ENCODE data around the gene HRH1.
"Not testable (repeated sequence)": the region's sequence is repeated elsewhere in the genome, so short reads cannot be mapped to it uniquely, and the experiment has no call there.

Gene HRH1

GRCh38 chr3:11251807-11252176, 97.5 kb downstream of the HRH1 start:
- Histone ChIP-seq H3K4me2 (ENCODE audit: low read depth, low read length) (no peak overlapping the region), H3K4me1 (ENCODE audit: low read length) (no peaks in the 10 kb centered on the region), H3K79me2 (ENCODE audit: low read length) (no peaks in the 10 kb centered on the region), H3K9ac (ENCODE audit: low read length) (no peak overlapping the region), H3K4me3 (ENCODE audit: low read length) (no peak overlapping the region), H3F3A (ENCODE audit: insufficient read depth, low read length) (no peaks in the 10 kb centered on the region), H3K36me3 (replicated peaks; ENCODE audit: insufficient read depth, low read length) (no peaks in the 10 kb centered on the region), H3K27ac (ENCODE audit: low read length) (no peak overlapping the region), H3K9me2 (replicated peaks; ENCODE audit: insufficient read depth, low read length) (no peaks in the 10 kb centered on the region), H3K27me3 (replicated peaks; ENCODE audit: insufficient read depth, low read length) (peaks cover 4% of the 10 kb centered on the region; the same call in 1 of the 2 replicates), H3K9me3 (replicated peaks; ENCODE audit: insufficient read depth, low read length) (no peaks in the 10 kb centered on the region), H2AFZ (ENCODE audit: low read length) (no peak overlapping the region), H4K20me1 (ENCODE audit: insufficient read depth, low read length) (no peaks in the 10 kb centered on the region)
- TF ChIP-seq EZH2phosphoT487 (IDR thresholded peaks at IDR 0.05; ENCODE audit: low read length) = no peak
- TF ChIP-seq EZH2 (optimal IDR thresholded peaks at IDR 0.05; ENCODE audit: low read depth, low read length) = no peak
- TF ChIP-seq CTCF (IDR thresholded peaks at IDR 0.05; ENCODE audit: low read length) = no peak
- no peak for DNase-seq

GRCh38 chr3:11254876-11255275, 100.6 kb downstream of the HRH1 start:
- Histone ChIP-seq H3K4me3 (ENCODE audit: low read length) (no peak overlapping the region), H3K9me3 (replicated peaks; ENCODE audit: insufficient read depth, low read length) (no peaks in the 10 kb centered on the region)
- no peak for TF ChIP-seq EZH2 (optimal IDR thresholded peaks at IDR 0.05; ENCODE audit: low read depth, low read length)
- no peak for TF ChIP-seq EZH2phosphoT487 (IDR thresholded peaks at IDR 0.05; ENCODE audit: low read length)
- no peak for TF ChIP-seq CTCF (IDR thresholded peaks at IDR 0.05; ENCODE audit: low read length)

GRCh38 chr3:11255537-11255936, 101.2 kb downstream of the HRH1 start:
- H3K27me3 ChIP-seq (replicated peaks; ENCODE audit: insufficient read depth, low read length); H3K4me3 ChIP-seq (ENCODE audit: low read length); H4K20me1 ChIP-seq (ENCODE audit: insufficient read depth, low read length); H3K9me2 ChIP-seq (replicated peaks; ENCODE audit: insufficient read depth, low read length); H3K4me1 ChIP-seq (ENCODE audit: low read length); H3K79me2 ChIP-seq (ENCODE audit: low read length); H3K27ac ChIP-seq (ENCODE audit: low read length); H2AFZ ChIP-seq (ENCODE audit: low read length); H3K9ac ChIP-seq (ENCODE audit: low read length); H3K9me3 ChIP-seq (replicated peaks; ENCODE audit: insufficient read depth, low read length); H3K36me3 ChIP-seq (replicated peaks; ENCODE audit: insufficient read depth, low read length); DNase-seq; H3K4me2 ChIP-seq (ENCODE audit: low read depth, low read length); H3F3A ChIP-seq (ENCODE audit: insufficient read depth, low read length): not testable (repeated sequence)

More at GRCh38 chr3:11254876-11255275, 100.6 kb downstream of the HRH1 start:
- H3K27me3 ChIP-seq (replicated peaks; ENCODE audit: insufficient read depth, low read length) = peaks cover 4% of the 10 kb centered on the region; the same call in 1 of the 2 replicates
- no peaks in the 10 kb centered on the region for H4K20me1 ChIP-seq (ENCODE audit: insufficient read depth, low read length)
- H3K4me1 ChIP-seq (ENCODE audit: low read length) = no peaks in the 10 kb centered on the region
- no peaks in the 10 kb centered on the region for H3K36me3 ChIP-seq (replicated peaks; ENCODE audit: insufficient read depth, low read length)
- H3K9ac ChIP-seq (ENCODE audit: low read length) = no peak overlapping the region
- no peak overlapping the region for H3K4me2 ChIP-seq (ENCODE audit: low read depth, low read length)
- H3F3A ChIP-seq (ENCODE audit: insufficient read depth, low read length) = no peaks in the 10 kb centered on the region
- H3K79me2 ChIP-seq (ENCODE audit: low read length) = no peaks in the 10 kb centered on the region
- DNase-seq = no peak
- H3K9me2 ChIP-seq (replicated peaks; ENCODE audit: insufficient read depth, low read length) = no peaks in the 10 kb centered on the region
- no peak overlapping the region for H2AFZ ChIP-seq (ENCODE audit: low read length)
- H3K27ac ChIP-seq (ENCODE audit: low read length) = no peak overlapping the region

- Histone ChIP-seq H3K79me2 (ENCODE audit: low read length) (no peaks in the 10 kb centered on the region), H3K9me2 (replicated peaks; ENCODE audit: insufficient read depth, low read length) (no peaks in the 10 kb centered on the region), H3K27me3 (replicated peaks; ENCODE audit: insufficient read depth, low read length) (peaks cover 4% of the 10 kb centered on the region; the same call in 1 of the 2 replicates), H4K20me1 (ENCODE audit: insufficient read depth, low read length) (no peaks in the 10 kb centered on the region), H3K9me3 (replicated peaks; ENCODE audit: insufficient read depth, low read length) (no peaks in the 10 kb centered on the region), H3K4me2 (ENCODE audit: low read depth, low read length) (no peak overlapping the region), H3K27ac (ENCODE audit: low read length) (no peak overlapping the region), H3K36me3 (replicated peaks; ENCODE audit: insufficient read depth, low read length) (no peaks in the 10 kb centered on the region), H3K4me3 (ENCODE audit: low read length) (no peak overlapping the region), H3K9ac (ENCODE audit: low read length) (no peak overlapping the region), H2AFZ (ENCODE audit: low read length) (no peak overlapping the region), H3K4me1 (ENCODE audit: low read length) (no peaks in the 10 kb centered on the region), H3F3A (ENCODE audit: insufficient read depth, low read length) (no peaks in the 10 kb centered on the region)
- DNase-seq = no peak
- TF ChIP-seq CTCF (IDR thresholded peaks at IDR 0.05; ENCODE audit: low read length) = no peak
- no peak for TF ChIP-seq EZH2 (optimal IDR thresholded peaks at IDR 0.05; ENCODE audit: low read depth, low read length)
- TF ChIP-seq EZH2phosphoT487 (IDR thresholded peaks at IDR 0.05; ENCODE audit: low read length) = no peak
Observed at GRCh38 chr3:11258958-11259357, 104.7 kb downstream of the HRH1 start.

Measured in MM.1S (cell line).